ENCODE results near the gene DALRD3.
"Not testable (repeated sequence)": the region's sequence is repeated elsewhere in the genome, so short reads cannot be mapped to it uniquely, and the experiment has no call there.

The DALRD3 gene

DNA sequence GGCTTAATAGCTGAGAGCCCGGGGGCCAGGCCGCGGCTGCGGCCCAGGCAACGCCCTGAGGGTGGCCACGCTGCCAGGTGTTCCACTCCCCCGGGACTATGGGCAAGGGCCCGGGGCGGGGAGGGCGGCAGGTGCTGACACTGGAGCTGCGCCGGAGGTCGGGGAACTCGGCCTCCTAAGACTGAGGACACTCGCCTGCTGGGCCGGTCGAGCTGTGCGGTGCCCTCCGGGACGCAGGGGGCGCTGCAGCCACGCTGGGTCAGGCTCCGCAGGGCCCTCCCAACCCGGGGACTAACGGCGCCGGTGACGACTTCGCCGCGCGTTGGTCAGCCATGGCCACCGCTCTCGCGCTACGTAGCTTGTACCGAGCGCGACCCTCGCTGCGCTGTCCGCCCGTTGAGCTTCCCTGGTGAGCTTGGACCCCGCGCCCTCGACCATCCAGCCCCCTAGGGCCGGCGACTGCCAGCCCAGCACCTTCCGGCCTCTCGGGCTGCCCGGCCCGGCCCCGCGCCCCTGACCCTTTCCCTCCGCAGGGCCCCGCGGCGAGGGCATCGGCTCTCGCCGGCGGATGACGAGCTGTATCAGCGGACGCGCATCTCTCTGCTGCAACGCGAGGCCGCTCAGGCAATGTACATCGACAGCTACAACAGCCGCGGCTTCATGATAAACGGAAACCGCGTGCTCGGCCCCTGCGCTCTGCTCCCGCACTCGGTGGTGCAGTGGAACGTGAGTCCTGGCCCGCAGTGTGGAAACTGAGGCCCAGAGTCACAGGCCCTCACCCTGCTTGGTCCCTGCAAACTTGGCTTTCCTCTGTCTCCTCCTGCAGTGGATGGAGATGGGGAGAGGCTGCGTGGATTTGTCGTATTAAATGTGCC is 3.7 kb upstream of the DALRD3 start, which contains the start of gene NDUFAF3:
TSS of gene NDUFAF3 (plus strand) at position 309 of the 875 bp plus-strand sequence. CDS start at position 333, 24 bp downstream.
- DNase-seq (ENCODE audit: low spot score), result peak; percentile 93

DNA sequence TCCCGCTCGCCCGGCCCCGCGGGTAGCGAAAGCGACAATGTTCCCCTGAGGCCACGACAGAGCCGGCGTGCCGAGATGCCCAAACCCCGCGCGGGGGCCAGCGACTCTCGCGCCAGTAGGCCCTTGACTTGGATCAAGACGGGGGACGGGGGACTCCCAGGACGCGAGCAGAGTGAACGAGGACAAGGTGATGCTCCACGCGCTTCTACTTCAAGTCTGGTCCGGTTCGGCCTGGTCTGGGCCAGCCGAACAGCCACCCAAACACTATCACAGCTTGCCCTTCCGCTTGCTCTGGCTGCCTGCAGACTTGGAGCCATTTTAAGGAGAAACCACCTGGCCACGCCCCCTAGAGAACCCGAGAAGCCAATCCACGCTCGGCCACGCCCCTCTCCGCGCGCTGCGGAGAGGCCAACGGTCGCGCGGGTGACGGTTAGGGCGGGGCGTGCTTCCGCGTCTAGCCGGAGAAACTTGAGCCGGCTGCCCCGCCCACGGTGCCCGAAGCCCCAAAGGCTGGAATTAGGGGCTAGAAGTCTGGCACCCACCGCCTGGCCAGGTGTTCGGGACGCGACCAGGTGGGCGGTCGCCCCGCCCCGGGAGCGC is 2.9 kb upstream of the DALRD3 start:
- peak; percentile 98 for DNase-seq (ENCODE audit: low spot score)

DNA sequence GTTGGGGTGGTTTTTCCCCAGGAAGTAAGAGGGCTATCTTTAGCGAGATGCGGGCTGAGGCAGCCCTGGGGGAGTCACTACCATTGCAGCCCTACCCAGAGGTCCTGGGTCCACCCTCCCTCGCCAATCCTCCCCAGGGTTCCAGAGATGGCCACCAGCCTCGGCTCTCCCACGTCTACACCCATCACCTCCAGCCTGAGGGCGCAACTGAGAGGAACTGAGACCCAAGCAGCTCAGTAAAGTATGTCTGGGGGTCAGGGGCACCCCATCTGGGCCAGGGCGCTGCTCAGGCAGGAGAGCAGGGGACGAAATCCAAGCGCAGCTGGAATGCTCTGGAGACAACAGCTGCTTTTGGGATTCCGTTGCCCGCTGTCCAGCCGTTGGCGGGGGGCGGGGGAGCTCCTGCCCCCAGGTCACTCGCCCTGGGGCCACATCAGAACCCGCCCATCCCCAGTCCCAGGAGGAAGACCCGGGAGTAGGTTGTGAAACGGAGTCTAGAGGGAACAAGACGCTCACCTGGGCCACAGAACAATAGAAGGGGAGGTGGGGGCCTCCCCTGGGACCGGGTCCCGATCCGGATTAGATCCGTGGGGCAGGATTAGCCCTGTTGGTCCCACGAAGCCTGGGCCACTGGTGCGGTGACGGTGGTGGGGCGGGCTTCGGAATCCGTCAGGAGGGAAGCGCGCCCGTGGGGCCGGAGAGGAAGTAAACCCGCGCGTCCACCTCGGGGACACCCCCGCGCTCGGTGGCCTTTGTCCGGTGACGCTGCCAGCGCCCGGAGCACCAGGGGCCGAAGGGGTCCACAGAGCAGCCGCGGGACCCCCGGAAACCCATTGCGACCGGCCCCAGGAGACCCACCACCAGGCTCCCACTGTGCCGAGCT is 2.2 kb upstream of the DALRD3 start:
- DNase-seq (ENCODE audit: low spot score), result peak; percentile 18

DNA sequence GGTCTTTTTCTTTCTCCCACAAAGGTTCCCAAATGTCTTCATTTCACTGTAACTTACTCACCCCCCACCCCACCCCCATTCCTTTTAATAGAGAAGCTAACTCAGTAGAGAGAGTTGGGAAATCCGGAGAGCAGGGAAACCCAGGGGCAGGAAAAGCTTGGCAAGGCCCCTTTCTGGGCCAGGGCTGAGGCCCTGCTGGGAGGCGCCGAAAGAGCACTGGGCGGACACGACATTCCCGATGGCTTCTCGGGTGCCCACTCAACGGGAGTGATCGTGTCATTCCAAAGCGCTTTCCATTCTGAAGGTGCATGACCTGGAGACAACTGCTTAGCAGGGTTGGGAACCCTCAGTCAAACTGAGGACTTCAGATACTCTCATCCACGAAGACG is 1.6 kb upstream of the DALRD3 start:
- no peak for DNase-seq (ENCODE audit: low spot score)

DNA sequence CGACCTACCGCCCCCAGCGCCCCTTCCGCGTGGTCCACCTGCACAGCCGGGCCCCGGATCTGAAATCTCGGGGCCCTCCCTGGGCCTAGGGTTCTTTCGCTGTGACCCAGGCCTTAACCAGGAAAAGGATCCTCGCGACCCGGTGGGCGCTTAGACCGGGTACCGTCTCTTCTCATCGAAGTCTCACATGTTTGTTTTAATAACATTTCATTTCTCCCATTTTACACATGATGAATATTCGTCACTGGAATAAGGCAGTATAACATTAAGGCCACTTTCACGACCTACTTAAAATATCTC is 277 bp upstream of the DALRD3 start:
- DNase-seq (ENCODE audit: low spot score), result no peak

DNA sequence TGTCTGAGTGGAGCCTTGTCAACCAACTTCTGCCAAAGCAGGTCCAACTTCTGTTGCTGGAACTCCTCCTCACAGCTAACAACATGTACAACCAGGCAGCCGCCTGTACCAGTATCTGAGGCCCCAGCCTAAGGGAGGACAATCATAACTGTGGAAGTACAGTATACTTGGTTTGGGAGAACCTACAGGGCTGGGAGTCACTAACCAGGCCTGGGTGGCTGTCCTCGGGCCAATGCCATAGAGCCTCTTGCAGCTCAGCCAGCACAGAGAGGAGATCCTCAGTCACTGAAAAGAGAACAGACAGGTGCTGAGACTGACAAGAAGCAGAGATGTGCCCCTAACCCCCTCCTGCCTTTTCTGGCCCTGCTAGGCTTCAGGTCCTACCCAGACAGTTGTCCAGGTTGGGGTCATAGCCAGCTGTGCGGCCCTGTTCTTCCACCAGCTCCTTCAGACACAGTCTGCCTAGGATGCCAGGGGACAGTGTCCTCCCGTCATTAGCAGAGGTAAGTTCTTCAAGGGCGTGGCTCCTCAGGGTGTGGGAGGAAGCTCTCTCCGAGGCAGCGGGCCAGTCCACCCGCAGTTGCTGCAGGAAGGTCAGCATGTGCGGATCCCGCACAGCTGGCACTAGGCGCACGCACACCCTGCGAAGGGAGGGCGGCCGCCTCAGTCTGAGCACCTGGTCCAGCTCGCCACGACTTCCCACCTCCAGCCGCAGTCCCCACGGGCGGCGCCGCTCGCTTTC is 980 bp downstream of the DALRD3 start:
- DNase-seq (ENCODE audit: low spot score), result no peak

DNA sequence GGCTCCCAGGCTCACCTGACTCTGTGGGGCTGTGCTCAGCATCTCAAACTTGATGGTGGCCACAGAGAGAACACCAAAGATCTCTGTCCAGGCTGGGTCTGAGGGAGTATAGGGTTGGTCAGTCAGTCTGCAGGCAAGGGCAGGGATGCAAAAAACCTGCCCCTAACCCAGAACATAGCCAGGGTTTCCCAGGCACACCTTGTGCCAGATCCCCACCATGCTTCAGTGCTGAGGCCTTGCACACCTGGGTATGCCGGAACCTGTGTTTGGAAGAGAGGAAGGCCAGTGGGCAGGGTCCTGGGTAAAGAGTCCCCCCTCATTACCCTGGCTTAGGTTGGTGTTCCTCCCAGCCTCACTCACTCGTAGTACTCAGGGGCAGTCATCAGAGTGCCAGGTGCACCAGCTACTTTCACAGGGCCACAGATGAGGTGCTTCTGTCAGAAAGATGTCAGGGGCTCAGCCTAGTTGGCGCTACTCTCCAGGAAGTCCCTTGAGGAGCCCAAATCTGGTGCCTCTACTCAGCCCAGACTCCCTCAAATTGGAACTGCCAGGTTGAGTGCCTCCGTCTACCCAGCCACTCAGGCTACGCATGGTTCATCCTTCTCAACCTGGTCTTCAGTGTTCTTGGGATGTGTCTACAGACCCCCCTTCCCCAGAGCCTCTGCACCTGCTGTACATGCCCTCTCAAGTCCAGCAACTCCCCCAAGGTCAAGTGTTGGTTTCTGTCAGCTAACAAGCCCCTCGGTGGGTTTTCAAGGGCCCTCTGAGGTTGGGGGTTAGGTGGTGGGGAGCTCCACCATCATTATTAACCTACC is 1.8 kb downstream of the DALRD3 start:
- DNase-seq (ENCODE audit: low spot score), result no peak

DNA sequence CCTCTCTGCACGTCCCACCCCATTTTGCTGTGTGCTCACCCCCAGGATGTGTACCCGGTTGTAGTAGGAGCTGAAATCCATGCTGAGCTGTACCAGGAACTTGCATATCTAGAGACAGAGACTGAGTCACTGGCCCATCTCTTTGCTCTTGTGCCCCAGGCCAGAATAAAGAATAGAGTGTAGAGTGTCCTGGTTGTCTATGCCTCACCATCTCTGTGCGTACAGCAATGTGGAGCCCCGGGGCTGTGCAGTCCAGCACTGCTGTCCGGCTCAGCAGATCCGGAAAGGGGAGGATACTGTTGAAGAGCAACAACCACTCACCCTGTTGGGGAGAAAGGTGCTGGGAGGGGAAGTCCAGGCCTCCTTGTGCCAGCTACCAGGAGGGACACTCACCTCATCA is 2.6 kb downstream of the DALRD3 start:
- no peak for DNase-seq (ENCODE audit: low spot score)

DNA sequence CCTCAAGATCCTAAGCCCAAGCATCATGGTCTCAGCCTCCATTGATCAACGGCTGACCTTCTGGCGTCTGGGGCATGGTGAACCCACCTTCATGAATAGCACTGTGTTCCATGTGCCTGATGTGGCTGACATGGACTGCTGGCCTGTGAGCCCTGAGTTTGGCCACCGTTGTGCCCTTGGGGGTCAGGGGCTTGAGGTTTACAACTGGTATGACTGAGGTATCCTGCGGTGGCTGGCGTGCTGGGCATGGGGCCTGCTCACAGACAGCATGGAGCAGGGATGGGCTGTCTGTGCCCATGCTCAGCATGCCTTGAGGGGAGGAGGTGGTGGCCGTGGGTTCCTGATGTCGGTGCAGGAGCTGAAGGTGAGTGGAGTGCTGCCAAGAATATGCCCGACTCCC is 3.3 kb downstream of the DALRD3 start:
- DNase-seq (ENCODE audit: low spot score), result no peak

DNA sequence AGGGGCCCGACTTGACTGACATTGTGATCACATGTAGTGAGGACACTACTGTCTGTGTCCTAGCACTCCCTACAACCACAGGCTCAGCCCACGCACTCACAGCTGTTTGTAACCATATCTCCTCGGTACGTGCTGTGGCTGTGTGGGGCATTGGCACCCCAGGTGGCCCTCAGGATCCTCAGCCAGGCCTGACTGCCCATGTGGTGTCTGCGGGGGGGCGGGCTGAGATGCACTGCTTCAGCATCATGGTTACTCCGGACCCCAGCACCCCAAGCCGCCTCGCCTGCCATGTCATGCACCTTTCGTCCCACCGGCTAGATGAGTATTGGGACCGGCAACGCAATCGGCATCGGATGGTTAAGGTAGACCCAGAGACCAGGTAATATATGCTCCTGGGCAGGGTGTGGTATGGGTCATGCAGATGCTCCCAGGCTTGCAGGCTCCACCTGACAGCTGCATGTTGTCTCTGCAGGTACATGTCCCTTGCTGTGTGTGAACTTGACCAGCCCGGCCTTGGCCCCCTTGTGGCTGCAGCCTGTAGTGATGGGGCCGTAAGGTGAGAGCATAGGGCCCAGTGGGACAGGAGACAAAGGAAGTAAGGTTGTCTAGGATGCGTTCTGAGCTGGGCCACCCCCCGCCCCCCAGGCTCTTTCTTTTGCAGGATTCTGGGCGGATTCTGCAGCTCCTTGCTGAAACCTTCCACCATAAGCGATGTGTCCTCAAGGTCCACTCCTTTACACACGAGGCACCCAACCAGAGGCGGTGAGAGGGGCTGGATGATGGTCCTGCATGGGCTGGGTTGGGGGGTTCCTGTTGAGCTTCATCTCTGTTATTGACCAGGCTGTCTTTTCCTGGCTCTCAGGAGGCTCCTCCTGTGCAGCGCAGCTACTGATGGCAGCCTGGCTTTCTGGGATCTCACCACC is 4.4 kb downstream of the DALRD3 start:
- DNase-seq (ENCODE audit: low spot score), result peak; percentile 58

DNA sequence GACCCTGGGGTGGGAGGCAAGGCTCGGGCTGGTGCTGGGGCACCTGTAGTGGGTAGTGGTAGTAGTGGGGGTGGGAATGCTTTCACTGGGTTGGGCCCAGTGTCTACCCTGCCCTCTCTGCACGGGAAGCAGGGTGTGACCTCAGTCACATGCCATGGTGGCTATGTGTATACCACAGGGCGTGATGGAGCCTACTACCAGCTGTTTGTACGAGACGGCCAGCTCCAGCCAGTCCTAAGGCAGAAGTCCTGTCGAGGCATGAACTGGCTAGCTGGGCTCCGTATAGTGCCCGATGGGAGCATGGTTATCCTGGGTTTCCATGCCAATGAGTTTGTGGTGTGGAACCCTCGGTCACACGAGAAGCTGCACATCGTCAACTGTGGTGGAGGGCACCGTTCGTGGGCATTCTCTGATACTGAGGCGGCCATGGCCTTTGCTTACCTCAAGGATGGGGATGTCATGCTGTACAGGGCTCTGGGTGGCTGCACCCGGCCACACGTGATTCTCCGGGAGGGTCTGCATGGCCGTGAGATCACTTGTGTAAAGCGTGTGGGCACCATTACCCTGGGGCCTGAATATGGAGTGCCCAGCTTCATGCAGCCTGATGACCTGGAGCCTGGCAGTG is 5.2 kb downstream of the DALRD3 start:
- DNase-seq (ENCODE audit: low spot score), result no peak

DNA sequence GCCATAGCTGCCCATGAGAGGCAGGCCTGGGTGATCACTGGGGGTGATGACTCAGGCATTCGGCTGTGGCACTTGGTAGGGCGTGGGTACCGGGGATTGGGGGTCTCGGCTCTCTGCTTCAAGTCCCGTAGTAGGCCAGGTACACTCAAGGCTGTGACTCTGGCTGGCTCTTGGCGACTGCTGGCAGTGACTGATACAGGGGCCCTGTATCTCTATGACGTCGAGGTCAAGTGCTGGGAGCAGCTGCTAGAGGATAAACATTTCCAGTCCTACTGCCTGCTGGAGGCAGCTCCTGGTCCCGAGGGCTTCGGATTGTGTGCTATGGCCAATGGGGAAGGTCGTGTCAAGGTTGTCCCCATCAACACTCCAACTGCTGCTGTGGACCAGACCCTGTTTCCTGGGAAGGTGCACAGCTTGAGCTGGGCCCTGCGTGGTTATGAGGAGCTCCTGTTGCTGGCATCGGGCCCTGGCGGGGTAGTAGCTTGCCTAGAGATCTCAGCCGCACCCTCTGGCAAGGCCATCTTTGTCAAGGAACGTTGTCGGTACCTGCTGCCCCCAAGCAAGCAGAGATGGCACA is 5.9 kb downstream of the DALRD3 start:
- DNase-seq (ENCODE audit: low spot score), result no peak

DNA sequence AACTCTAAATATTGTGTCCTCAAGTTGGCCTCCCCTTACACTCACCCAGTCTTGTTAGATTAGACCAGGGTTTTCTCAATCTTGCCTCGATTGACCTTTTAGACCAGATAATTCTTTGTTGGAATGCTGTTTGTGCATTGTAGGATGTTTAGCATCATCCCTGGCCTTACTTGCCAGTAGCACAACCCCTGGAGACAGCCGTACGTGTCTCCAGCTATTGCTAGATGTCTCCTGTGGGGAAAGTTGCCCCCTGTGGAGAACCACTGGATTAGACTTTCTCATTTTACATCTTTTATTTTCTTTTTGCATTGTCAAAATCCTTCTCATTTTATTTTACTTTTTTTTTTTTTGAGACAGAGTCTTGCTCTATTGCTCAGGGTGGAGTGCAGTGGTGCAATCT is 9.0 kb downstream of the DALRD3 start:
- no peak for DNase-seq (ENCODE audit: low spot score)

DNA sequence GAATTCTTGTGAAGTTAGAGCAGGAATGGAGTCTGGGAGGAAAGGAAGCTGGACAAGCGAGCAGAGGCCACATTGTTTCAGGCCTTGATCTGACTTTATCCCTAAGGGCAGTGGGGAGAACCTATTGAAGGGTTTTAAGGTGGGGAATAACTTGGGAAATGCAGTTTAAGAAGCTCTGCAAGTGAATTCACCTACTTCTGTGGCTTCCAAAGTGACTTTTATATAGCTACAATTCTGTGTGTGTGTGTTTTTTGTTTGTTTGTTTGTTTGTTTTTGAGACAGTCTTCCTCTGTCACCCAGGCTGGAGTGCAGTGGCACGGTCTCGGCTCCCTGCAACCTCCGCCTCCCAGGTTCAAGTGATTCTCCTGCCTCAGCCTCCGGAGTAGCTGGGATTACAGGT is 9.8 kb downstream of the DALRD3 start:
- DNase-seq (ENCODE audit: low spot score), result not testable (repeated sequence)

DNA sequence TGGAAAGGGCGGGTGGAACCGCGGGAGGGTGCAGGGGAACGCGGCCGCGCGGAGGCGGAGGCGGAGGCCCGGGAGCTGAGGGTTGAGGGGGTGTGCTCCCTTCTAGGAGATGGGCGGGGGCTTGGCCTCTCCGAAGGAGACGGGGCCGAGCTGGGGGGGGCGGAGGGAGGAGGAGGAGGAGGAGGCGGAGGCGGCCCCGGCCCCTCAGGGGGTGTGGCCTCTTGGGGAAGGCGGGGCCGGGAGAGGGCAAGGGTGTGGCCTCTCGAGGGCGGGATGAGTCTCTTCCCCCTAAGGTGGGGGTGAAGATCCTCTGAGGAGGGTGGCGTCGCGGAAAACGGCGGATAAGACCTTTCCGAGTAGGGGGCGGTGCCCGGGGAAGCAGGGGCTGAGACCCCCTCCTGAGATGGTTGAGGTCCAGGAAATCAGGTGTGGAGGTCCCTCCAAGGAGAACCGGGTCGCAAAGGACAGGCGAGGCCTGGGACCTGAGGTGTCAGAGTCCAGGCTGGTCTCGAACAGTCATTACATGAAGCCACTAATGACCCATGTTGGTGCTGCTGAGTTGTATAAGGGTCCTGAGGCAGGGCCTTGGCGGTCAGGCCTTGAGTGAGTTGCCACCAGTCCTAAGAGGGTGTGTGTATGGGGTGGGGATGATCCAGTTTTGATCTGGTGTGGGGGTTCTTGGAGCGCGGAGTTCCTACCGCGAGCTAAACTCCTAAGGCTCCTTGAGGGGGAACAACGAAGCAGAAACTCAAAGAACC is 10.4 kb downstream of the DALRD3 start:
- peak; percentile 92 for DNase-seq (ENCODE audit: low spot score)

DNA sequence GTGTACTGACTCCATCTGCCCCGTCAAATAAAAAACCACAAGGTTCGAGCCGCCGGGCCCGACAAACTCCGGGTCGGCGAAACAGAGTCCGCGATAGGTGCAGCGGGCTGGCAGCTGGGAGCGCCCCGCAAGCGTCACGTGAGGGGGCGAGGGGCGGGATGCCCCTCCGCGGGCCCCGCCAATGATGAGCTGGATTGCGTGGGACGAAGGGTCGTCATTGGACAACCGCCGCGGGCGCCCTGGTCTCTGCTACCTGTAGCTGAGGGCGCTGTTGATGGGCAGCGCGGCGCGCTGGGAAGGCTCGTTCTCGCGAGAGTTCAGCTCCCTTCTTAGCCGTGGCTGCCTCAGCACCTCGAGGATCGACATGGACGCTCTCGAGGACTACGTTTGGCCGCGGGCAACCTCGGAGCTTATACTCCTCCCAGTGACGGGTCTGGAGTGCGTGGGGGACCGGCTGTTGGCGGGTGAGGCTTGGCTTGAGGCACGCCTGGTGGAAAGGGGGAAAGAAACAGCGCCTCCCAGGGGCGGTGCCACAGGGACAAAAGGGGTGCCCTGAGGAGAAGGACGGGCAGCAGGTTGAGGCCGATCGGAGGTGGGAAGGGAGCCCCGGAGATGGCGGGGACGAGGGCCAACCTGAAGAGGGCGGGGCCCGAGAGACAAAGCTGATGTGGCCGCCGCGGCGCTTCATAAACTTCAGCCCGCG is 11.2 kb downstream of the DALRD3 start, which contains the start of gene WDR6:
TSS of gene WDR6 (plus strand) at position 324 of the 703 bp plus-strand sequence. CDS start at position 365, 41 bp downstream.
- DNase-seq (ENCODE audit: low spot score), result peak; percentile 98

DNA sequence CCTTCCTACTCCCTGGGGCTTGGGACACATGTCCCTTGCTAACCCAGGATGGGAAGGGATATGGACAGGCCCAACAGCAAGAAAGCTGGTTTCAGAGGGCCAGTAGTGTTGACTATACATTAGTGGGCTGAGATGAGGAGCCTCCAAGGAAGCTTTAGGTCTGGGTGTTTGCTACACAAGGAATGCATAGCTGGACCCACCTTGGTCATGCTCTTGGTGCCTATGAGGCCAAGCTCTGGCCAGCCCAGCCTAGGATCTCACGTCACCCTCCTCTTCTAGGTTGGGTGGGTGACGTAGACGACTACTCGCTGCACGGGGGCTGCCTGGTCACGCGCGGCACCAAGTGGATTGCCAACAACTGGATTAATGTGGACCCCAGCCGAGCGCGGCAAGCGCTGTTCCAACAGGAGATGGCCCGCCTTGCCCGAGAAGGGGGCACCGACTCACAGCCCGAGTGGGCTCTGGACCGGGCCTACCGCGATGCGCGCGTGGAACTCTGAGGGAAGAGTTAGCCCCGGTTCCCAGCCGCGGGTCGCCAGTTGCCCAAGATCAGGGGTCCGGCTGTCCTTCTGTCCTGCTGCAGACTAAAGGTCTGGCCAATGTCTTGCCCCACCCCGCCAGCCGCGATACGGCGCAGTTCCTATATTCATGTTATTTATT is 11.8 kb downstream of the DALRD3 start:
- DNase-seq (ENCODE audit: low spot score), result no peak
